ELR (cell line): ENCODE results near the gene ENOX1.

Experiments used
- DNase-seq: peaks from one replicate; pipeline ENCODE4 v3.0.0-alpha.2; 2015; ENCODE audit warnings: low read depth

The ENOX1 gene

GRCh38 chr13:43785650-43786471 lies 911 bp downstream of the ENOX1 start:
- DNase-seq = peak; percentile 58

- no peak for DNase-seq
Measured at GRCh38 chr13:43785261-43785649, 1.5 kb downstream of the ENOX1 start.

GRCh38 chr13:43784496-43784895 lies 2.3 kb downstream of the ENOX1 start:
- no peak for DNase-seq

- DNase-seq = peak; percentile 45
Measured at GRCh38 chr13:43783820-43784219, 3.0 kb downstream of the ENOX1 start.

- no peak for DNase-seq
Measured at GRCh38 chr13:43782686-43783085, 4.1 kb downstream of the ENOX1 start.

- DNase-seq = no peak
Measured at GRCh38 chr13:43780666-43781065, 6.1 kb downstream of the ENOX1 start.

GRCh38 chr13:43776501-43777079 lies 10.2 kb downstream of the ENOX1 start:
- no peak for DNase-seq

DNA sequence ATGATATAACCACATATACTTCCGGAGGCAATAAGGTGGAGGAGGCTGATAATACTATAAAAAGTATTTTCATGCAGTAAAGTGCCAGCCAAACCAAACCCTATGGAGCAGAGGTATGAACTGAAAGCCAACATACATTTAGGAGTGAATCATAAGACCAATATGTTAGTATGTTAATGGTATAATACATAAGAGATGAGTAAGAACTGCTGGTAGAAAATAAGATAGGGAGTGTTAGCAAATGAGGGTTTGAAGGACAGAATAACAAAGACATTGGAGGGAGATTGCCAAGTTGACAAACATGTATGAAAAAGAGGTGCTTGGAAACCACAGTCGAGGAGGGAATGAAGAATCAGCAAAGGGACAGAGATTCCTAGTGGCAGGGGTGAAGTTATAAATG lies 10.8 kb downstream of the ENOX1 start:
- no peak for DNase-seq

DNA sequence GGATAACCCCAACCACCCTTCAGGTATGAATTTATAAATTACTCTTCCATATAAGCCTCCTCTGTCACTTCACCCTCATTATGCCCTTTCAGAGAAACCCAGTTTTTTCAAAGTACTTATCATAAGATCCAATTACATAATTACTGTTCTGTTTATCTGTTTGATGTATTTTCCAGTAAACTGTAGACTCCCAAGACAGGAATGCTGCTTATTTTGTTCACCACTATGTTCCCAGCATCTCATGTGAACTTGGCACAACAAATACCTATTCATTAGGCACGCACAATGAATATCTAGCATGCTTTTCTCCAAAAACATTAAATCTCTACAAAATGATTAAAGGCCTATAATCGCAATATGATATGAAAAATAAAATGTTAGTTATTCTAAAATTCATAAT lies 13.2 kb downstream of the ENOX1 start:
- DNase-seq = no peak

- no peak for DNase-seq
Measured at GRCh38 chr13:43770871-43771270, 15.9 kb downstream of the ENOX1 start.

GRCh38 chr13:43769529-43769928 lies 17.2 kb downstream of the ENOX1 start:
- DNase-seq = no peak

DNA sequence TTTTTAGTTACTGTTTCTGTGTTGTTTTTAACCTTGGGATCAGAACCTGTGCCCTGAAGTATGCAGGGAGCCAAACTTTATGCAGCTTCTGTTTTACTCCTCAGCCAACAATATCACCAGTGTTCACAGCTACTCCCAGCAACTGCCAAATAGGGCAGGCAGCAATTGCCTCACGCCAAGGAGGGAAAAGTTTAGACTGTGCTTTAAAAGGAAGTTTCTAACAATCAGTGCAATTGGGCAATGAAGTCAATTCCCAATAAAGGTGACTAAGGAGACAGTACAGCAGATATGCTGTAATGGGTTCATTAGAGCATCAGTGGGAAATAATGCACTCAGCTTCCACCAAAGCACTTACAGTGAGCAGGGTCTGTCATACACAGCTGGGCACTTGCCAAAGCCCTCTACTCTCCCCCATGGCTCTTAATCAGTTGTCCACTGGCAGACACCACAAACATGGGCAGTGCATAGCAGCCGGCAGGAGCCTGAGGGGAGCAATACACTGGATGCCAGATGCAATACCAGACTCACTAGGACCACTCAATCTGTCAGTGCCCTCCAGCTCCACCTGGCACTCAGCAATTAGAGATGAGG lies 19.3 kb downstream of the ENOX1 start:
- DNase-seq = no peak

DNA sequence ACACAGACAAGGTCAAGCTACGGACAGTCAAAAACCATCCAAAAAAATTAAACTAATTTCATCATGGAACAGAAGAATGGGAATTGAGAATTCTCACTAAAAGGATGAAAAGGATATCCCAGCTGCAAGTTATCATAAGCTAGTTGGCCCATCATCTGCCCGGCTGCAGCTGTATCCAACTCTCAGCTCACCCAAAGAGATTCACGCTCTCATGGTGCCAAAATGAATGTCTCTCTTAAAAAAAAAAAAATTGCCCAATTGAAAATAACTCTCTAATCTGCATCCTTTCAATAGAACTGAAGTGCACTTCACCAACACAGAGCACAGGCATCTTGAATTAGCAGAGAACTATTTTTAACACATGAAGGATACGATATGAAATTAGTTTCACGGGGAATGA lies 20.0 kb downstream of the ENOX1 start:
- DNase-seq = no peak

GRCh38 chr13:43764349-43764748 lies 22.4 kb downstream of the ENOX1 start:
- no peak for DNase-seq

DNA sequence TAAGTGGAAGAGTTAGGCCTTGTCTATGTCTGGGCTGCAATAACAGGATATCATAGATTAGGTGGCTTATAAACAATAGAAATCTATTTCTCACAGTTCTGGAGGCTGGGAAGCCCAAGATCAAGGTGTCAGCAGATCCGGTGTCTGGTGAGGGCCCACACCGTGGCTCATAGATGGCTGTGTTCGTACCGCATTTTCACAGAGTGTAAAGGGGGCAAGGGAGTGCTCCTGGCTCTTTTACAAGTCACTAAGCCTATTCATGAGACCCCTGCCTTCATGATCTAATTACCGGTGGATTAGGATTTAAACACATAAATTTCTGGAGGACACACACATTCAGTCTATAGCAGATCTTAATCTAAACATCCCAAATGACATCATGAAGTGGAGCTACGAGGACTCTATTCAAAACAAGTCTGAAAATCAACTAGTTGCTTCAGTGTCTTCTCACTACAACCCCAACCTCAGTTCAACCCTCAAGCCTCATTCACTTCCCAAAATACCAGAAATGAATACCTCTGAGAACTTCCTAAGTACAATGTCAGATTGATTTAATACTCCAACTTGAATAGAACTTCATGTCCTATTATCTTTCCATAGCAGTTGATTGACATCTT lies 23.5 kb downstream of the ENOX1 start:
- no peak for DNase-seq

DNA sequence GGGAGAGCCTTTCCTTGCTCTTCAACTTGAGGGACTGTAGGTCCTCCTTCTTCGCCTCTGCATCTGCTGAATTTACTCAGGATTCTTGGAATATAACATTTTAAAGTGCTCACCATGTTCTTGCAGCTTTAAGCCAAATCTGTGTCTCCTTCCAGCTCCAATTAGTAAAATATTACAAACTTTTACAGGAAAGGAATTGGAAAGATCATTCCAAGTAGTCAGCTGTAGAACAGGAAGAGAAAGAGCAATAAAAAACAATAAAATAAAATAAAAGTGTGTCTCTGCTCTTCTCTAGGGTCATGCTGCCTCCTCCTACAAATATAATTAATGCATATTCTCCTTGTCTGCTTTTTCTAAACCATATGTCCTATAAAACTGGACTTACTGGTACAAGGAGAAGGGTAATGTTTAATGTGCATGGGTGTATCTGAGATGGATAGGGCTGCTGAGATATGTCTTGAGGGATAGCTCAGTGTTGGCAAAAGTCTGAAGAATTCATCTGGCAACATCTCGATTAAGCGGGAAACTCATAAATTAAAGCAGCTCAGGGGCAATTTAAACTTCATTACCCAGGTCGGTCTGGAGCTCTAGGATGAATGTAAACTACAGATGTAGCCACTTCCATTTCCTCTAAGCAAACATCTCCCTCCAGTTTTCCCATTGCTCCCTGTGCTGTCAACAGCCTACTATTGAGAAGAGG lies 25.0 kb downstream of the ENOX1 start:
- no peak for DNase-seq

DNA sequence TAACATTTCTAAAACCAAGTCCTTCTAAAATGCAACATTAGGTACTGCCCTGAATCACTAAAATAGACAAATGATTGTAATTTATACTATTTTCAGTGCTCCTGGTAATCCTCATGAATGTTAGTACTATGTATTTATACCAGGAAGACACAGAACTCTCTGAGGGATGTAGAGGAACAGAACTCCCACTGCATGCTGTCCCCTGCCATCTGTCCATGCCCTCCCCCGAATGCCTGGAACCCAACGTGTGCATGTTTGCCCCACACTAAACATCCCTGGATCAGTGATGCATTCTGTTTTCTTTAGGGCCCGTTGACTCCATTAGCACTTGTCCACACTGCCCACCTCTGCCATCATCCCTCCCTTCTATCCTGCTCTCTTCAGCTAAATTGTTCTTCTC lies 26.5 kb downstream of the ENOX1 start:
- DNase-seq = no peak

GRCh38 chr13:43758834-43759233 lies 27.9 kb downstream of the ENOX1 start:
- DNase-seq = no peak

DNA sequence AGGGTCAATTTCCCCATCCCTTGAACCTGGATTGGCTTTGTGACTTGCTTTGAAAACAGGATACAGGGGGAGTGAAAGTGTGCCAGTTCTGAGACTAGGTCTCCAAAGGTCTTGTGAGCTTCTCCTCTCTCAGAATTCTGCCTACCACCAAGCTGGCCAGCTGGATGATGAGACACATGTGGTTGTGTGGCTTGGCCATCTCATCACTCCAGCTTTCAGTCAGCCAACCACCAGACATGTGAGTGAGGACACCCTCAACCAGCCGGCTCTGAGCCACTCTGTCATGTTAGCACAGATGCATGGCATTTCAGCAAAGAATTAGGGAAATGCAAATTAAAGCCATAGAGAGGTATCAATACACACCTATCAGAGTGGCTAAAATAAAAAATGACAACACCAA lies 29.5 kb downstream of the ENOX1 start:
- DNase-seq = no peak

- no peak for DNase-seq
Measured at GRCh38 chr13:43755844-43756243, 30.9 kb downstream of the ENOX1 start.

GRCh38 chr13:43751624-43752023 lies 35.1 kb downstream of the ENOX1 start:
- DNase-seq = no peak

DNA sequence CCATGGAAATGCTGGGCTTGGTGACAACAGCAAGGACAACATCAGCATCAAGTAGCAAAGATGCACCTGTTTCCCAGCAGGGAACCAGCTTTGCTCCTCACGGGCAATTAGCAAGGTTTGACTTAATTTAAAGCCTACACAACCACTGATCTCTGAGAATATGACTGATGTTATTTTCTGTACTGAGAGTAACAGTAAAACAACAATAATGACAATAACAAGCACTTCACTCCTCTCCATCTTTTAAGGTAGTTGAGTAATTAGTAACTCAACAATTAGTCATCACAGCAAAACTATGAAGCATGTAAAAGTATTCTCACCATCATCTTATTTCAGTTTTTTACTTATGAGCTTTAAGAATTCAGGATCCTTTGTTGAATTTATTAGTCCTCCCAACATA lies 37.3 kb downstream of the ENOX1 start:
- no peak for DNase-seq
